Natural killer cell (primary cell): ENCODE results near the gene SRSF3. TPM values are rescaled to one million over a fixed set of nuclear protein-coding genes. Genes with fewer than 3 reads are reported as not detected.

ENCODE experiments used
- ATAC-seq, 3 donors: fragments of 150-1000 bp in 2 of 3; fragments of 200-7000 bp in 1 of 3; cut with Tn5 transposase; 1 replicate in 1 of 3; 2 replicates in 2 of 3; pipeline ENCODE4 v1.10.0; 2021; ENCODE audit warnings: mild to moderate bottlenecking in 2 of 3, moderate library complexity in 2 of 3
- DNase-seq, 2 donors: peaks; one replicate each; pipeline versions ENCODE4 v3.0.0 to v3.0.0-alpha.2; 2013 to 2021; ENCODE audit warnings: mixed read lengths in 1 of 2
- H3K27ac ChIP-seq: one replicate; pipeline ENCODE4 v1.5.1; 2013; ENCODE audit warnings: mild to moderate bottlenecking, low read length
- H3K27me3 ChIP-seq: one replicate; pipeline ENCODE4 v1.6.1; 2013; ENCODE audit warnings: low read length; ENCODE audit not compliant: control insufficient read depth, insufficient read depth
- H3K36me3 ChIP-seq: one replicate; pipeline ENCODE4 v1.6.1; 2013; ENCODE audit warnings: low read length; ENCODE audit not compliant: control insufficient read depth, insufficient read depth
- H3K4me1 ChIP-seq: one replicate; pipeline ENCODE4 v1.6.1; 2013; ENCODE audit warnings: low read length; ENCODE audit not compliant: control insufficient read depth, insufficient read depth
- H3K4me3 ChIP-seq: one replicate; pipeline ENCODE4 v1.5.1; 2013; ENCODE audit warnings: low read length
- H3K9me3 ChIP-seq: one replicate; pipeline ENCODE4 v1.6.1; 2013; ENCODE audit warnings: low read length; ENCODE audit not compliant: control insufficient read depth, insufficient read depth
- H3K27ac Mint-ChIP-seq, 2 donors: one replicate each; pipeline ENCODE4 v1.8.0; 2022; ENCODE audit warnings: mild to moderate bottlenecking in 2 of 2, mixed read lengths in 2 of 2, moderate library complexity in 1 of 2
- H3K27me3 Mint-ChIP-seq, 2 donors: one replicate each; pipeline ENCODE4 v1.8.0; 2022; ENCODE audit warnings: low read depth in 2 of 2, mixed read lengths in 2 of 2
- H3K36me3 Mint-ChIP-seq: one replicate; pipeline ENCODE4 v1.8.0; 2022; ENCODE audit warnings: mixed read lengths
- H3K4me1 Mint-ChIP-seq, 2 donors: one replicate each; pipeline ENCODE4 v1.8.0; 2022; ENCODE audit warnings: mixed read lengths in 2 of 2
- H3K4me3 Mint-ChIP-seq: one replicate; pipeline ENCODE4 v1.8.0; 2022; ENCODE audit warnings: mild to moderate bottlenecking, moderate library complexity, mixed read lengths
- H3K9me3 Mint-ChIP-seq, 2 donors: one replicate each; pipeline ENCODE4 v1.8.0; 2022; ENCODE audit warnings: mixed read lengths in 2 of 2
- CTCF ChIP-seq: fragments of 200-600 bp; IDR thresholded peaks from one replicate; pipeline ENCODE4 v1.8.0; 2022; ENCODE audit warnings: antibody characterized with exemption
- WGBS: methylation state at CpG from one replicate; pipeline ENCODE4 v1.1.7; 2013; ENCODE audit warnings: missing lambda C conversion rate; ENCODE audit not compliant: insufficient coverage; 5-methylcytosine and 5-hydroxymethylcytosine counted together
- intact Hi-C: fragments of 100-400 bp; cut with micrococcal nuclease; formaldehyde crosslinking; loops from one replicate; pipeline ENCODE4 v1.14.2; 2022
- total RNA-seq, 4 donors: library from RNA; stranded (reverse); fragments of 120-200 nt in 1 of 4; gene quantifications; one replicate each; pipeline versions ENCODE4 v1.2.3 to v1.2.4, GENCODE V29; 2013 to 2022

The SRSF3 gene
- total RNA-seq, 3 donors from 2014 or later (not counting 1 experiment from before 2014, with no cell fraction given): 445 to 526 (median 447) TPM

- intact Hi-C loops: loop anchor here (2.0 to 10.0 kb wide), 3 partner anchors 66 to 170 kb away; no protein-coding TSS in a partner anchor
- ATAC-seq: peak; percentile 76 to 92 (median 85)
- peaks cover 14% of the 10 kb centered on the region for H3K4me1 ChIP-seq
- WGBS: 46% methylated on average over 7 of the region's 7 CpGs
- Mint-ChIP-seq H3K36me3 (no peaks in the 10 kb centered on the region), H3K4me3 (no peak overlapping the region), H3K4me1 (peaks cover 15 to 22% of the 10 kb centered on the region in 2 donors), H3K27me3 (no peaks in the 10 kb centered on the region), H3K9me3 (no peaks in the 10 kb centered on the region), H3K27ac (peak overlapping the region; percentile 74 to 88)
- H3K9me3 ChIP-seq: no peaks in the 10 kb centered on the region
- peak; percentile 34 to 80 for DNase-seq
- H3K36me3 ChIP-seq: peaks cover 22% of the 10 kb centered on the region
- H3K27ac ChIP-seq: peak overlapping the region; percentile 53
- peak; percentile 75 for TF ChIP-seq CTCF
- no peaks in the 10 kb centered on the region for H3K27me3 ChIP-seq
- no peak overlapping the region for H3K4me3 ChIP-seq
These were observed 21.0 kb downstream of the SRSF3 start for GRCh38 chr6:36615018-36615761.

GRCh38 chr6:36616893-36617521 is 22.8 kb downstream of the SRSF3 start:
- Mint-ChIP-seq H3K36me3 (no peaks in the 10 kb centered on the region), H3K9me3 (no peaks in the 10 kb centered on the region), H3K4me3 (no peak overlapping the region), H3K4me1 (peaks cover 7 to 14% of the 10 kb centered on the region in 2 donors), H3K27ac (no peak overlapping the region), H3K27me3 (no peaks in the 10 kb centered on the region)
- Histone ChIP-seq H3K4me1 (peaks cover 14% of the 10 kb centered on the region), H3K9me3 (no peaks in the 10 kb centered on the region), H3K36me3 (peaks cover 10% of the 10 kb centered on the region), H3K4me3 (no peak overlapping the region), H3K27me3 (no peaks in the 10 kb centered on the region), H3K27ac (no peak overlapping the region)
- DNase-seq: no peak
- no peak for TF ChIP-seq CTCF
- WGBS: 84% methylated on average over 5 of the region's 5 CpGs
- intact Hi-C loops: loop anchor here (10.0 kb wide), 1 partner anchor 168 kb away; no protein-coding TSS in a partner anchor
- ATAC-seq: peak in 1 of 3 donors; percentile 53

GRCh38 chr6:36618366-36619355 is 24.5 kb downstream of the SRSF3 start:
- no peak overlapping the region for H3K27ac ChIP-seq
- H3K4me3 ChIP-seq: no peak overlapping the region
- no peak for DNase-seq
- 87% methylated on average over 10 of the region's 10 CpGs for WGBS
- peaks cover 7 to 17% of the 10 kb centered on the region in 2 donors for H3K4me1 Mint-ChIP-seq
- no peaks in the 10 kb centered on the region for H3K36me3 Mint-ChIP-seq
- no peak for ATAC-seq
- no peaks in the 10 kb centered on the region for H3K9me3 Mint-ChIP-seq
- H3K36me3 ChIP-seq: no peaks in the 10 kb centered on the region
- intact Hi-C loops: loop anchor here (10.0 kb wide), 1 partner anchor 166 kb away; no protein-coding TSS in a partner anchor
- H3K27ac Mint-ChIP-seq: no peak overlapping the region
- H3K27me3 Mint-ChIP-seq: peaks cover 0 to 2% of the 10 kb centered on the region in 2 donors
- no peak overlapping the region for H3K4me3 Mint-ChIP-seq
- no peaks in the 10 kb centered on the region for H3K9me3 ChIP-seq
- no peak for TF ChIP-seq CTCF
- peaks cover 24% of the 10 kb centered on the region for H3K4me1 ChIP-seq
- no peaks in the 10 kb centered on the region for H3K27me3 ChIP-seq
